G401.6 (cell line): Measurements from ENCODE around the gene MAP3K15.

ENCODE experiments used
- FAIRE-seq: peaks from 2 replicates; lab custom pipeline; 2012; peaks lifted over from hg19 to GRCh38; lab: Jason Lieb, UNC

MAP3K15 gene

DNA sequence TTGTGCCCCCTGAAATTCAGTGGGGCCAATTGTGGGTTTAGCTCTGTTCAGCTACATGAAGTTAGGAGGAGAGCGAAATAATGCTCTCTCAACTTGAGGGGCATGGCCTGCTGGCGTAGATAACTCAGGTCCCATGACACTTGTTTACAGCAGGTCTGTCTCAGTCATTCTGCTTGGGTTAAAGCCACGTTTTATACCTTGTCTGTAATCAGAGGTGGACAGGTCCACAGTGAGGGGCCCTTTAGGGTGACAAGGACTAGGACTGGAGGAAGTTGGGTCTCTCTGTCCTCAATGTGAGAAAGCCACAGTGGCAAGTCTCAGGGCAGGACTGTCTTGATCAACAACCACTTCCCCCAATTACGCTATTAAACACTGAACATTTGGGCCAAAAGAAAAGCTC, 122.6 kb downstream of the MAP3K15 start:
- no peak for FAIRE-seq

DNA sequence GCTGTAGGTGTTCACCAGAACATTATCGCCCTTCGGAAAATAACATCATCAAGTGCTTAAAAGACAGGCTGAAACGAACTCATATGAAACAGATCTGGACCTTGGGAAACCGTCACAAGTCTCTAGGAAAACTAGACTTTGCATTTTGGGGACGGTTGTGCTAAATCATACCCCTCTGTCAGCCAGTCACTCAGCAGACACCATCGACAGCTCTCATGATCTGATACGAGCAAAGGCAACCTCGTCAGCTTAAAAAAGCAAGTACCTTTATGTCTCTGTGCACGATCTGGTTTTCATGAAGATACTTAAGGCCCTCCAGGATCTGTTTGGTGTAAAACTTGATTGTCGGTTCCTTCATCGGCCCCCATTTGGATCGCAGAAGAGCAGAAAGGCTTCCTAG, 123.2 kb downstream of the MAP3K15 start:
- FAIRE-seq = no peak

DNA sequence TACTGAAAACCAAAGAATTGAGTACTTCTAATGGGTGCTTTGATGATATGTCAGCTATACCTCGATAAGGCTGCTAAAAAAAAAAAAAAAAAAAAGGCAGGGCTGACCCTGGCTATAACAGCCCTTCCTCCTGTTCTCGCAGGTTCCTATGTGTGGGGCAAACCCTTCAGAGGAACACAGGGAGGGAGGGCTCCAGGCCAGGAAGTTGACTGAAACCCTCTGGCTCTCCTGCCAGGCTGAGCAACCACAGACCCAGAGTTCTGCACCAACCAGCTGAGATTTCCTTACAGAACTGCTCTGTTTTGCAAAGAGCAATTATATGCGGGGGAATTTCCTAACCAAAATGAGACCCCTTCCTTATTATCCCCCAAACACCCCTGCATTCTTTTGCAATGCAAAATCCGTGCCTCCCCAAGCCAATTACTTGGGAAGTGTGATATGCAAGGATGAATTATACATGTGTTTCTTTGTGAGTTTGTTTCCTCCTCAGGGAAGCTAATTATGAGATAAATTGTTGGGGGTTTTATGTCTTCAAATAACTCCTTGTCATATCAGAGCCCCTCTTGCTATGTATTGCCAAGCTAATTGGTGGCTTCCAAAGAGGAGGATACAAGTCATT, 126.0 kb downstream of the MAP3K15 start:
- FAIRE-seq = no peak

DNA sequence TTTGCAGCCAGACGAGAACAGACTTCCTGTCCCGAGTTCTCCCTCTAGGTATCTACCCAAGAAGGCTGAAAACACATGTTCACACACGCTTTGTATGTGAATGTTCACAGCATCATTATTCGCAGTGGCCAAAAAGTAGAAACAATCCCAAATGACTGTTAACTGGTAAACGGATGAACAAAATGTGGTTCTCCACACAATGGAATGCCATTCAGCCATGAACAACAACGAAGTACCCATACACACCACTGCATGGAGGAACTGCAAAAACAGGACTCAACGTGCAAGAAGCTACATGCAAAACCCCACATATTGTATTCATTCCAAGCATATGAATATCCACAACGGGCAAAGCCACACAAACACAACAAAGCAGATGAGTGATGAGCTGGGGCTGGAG, 126.6 kb downstream of the MAP3K15 start:
- no peak for FAIRE-seq

- no peak for FAIRE-seq
Measured at GRCh38 chrX:19388064-19388679, 127.1 kb downstream of the MAP3K15 start.

- no peak for FAIRE-seq
Measured at GRCh38 chrX:19386679-19387078, 128.6 kb downstream of the MAP3K15 start.

DNA sequence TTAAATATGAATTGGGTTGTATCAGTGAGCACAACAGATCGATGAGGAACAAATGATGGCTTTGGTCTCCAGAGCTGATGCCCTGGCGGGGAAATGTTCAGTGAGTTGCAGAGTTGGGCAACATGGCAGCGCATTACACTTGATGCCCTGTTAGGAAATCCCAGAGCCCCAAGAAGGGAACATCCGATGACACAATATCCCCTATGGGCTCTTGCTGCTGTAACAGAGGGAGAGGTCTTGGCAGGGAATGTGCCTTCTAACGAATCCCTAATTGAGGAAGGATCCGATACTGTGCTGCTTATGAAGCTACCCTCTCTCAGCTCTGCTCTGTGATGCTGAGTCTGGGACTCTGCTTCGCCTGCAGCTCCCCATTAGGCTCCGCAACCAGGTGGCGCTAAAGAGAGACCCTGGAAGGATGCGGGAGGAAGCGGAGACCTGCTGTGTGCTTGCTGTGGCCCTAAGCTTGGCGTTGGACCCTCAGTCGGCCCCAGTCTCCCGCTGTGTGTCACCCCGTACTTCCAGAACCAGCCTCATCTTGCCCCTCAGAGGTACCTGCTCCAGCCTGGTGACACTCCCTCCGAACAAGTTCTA, 132.7 kb downstream of the MAP3K15 start:
- no peak for FAIRE-seq

DNA sequence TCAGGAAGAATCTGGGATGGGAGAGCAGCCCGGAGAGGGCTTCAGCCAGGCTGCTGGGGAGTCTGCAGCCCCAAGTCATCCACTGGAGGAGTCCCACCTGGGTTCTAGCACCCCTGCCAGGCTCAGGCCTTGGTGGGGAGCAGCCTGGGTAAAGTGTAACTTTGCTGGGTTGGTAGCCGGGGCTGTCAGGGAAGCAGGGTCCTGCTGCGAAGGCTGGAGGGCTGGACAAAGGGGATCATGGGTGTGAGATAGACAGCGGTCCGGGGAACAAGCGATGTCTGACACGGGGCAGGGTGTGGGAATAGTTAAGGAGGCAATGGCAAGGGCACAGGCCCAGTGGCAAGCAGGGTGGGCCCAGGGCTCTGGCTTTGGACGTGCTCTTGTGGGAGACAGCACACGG, 134.0 kb downstream of the MAP3K15 start:
- FAIRE-seq = no peak

DNA sequence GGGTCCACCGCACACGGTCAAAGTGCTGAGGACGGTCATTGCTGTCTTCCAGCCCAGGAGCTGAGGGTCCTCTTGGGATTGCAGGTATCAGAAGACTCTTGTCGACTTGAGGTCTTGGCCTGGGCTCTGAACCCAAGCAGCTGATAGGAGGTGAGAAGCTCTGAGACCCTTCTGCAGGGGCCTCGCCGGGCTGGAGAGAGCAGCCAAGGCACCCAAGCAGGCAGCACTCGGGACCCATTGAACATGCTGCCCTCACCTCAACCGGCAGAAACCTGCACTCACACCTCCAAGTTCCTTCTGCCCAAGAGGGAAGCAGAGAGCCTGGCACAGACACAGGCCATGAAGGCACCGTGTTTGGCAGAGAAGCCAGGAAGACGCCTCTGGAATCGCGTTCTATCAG, 137.5 kb downstream of the MAP3K15 start:
- no peak for FAIRE-seq

DNA sequence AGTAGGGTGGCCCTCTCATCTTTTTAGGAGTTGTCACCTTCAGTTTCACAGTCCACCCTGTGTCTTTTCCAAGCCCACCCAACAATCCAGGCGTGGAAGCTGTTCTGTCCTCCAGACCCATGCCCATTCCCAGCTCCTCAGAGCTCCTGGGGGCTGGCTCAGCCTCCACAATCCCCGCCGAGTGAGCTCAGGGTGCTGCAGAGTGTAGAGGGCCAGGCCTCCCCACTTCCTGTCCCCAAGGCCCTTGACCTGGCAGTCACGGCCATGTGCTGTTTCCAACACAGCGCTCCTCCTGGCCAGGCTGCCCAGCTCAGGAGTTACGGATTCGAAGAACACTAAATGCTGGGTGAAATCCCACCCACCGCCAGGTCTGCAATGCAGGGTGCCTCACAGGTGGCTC, 139.8 kb downstream of the MAP3K15 start:
- FAIRE-seq = no peak

- FAIRE-seq = no peak
Measured at GRCh38 chrX:19373351-19373891, 141.9 kb downstream of the MAP3K15 start.

DNA sequence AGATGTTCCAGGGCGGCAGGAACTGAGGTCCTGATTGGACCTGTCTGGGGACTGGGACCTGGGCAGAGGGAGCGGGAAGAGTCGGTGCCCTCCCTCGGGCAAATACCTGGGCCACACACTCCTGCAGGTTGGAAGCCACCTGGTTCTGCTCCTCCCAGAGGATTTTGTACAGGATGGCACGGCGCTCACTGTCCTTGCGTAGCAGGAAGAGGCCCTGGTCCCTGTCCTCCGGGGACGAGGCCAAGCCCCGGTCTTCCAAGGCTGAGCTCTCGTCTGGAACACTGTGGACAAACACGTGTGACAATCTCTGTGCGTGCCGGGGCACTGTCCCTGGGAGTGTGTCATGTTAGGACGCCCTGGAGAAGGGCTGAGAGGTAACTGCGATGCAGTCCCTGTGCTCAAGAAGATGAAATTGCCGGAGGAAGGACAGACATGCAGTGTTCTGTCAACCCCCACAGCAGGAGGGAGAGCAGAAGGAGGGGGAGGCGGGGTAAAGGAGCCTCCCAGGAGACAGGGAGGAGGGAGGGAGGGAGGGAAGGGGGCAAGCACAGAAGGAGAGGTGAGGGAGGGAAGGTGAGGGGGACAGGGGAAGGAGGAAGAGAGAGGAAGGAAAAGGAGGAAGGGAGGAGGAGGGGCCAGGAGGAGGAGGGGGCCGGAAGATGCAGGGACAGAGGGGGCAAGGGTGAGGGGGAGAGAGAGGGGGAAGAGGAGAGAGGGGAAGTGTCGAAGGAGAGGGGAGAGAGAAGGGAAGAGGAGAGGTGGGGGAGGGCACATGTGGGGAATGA, 142.6 kb downstream of the MAP3K15 start:
- FAIRE-seq = no peak

GRCh38 chrX:19372170-19372546, 143.2 kb downstream of the MAP3K15 start:
- peak; percentile 76 for FAIRE-seq

- no peak for FAIRE-seq
Measured at GRCh38 chrX:19370061-19370460, 145.2 kb downstream of the MAP3K15 start.

- no peak for FAIRE-seq
Measured at GRCh38 chrX:19368576-19368975, 146.7 kb downstream of the MAP3K15 start.

DNA sequence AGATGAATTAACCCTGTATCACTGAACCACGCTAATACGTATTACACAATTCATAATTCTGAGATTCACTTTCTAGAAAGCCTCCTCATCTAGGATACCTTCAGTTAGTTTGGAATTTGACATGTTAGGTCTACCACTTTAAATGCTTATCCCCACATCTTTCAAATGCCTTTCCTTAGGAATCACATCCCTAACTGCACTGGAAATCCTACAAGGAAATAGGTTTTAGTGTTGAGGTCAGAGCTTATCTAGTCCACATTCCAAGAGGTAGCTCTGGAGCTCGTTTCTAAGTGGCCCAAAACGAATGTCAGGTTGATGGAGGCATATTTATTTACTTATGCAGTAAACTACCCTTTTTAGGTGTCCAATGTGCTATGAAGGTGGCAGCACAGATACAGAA, 153.6 kb downstream of the MAP3K15 start:
- FAIRE-seq = no peak

GRCh38 chrX:19360903-19361302, 154.4 kb downstream of the MAP3K15 start:
- FAIRE-seq = no peak

DNA sequence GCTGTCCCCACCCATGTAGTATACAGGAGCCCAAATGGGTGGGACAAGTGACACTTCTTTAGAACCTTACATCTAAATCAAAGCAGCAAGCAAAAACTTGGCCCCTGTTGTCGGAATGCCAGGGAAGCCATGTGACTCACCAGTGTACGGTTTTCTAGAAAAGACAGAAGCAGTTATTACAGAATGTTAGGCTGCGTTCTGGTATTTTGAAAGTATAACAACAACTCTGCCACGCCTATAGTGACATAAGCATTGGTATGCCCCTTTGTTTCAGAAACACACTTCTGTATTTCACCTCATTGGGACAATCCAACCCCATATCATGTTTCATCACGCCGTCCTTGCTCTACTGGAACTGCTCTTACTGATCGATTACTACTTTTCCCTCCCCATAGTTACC, 156.8 kb downstream of the MAP3K15 start:
- no peak for FAIRE-seq

GRCh38 chrX:19354625-19355024, 160.7 kb downstream of the MAP3K15 start:
- FAIRE-seq = no peak

GRCh38 chrX:19350941-19351384, 164.3 kb downstream of the MAP3K15 start:
- FAIRE-seq = no peak

- FAIRE-seq = no peak
Measured at GRCh38 chrX:19349264-19349663, 166.0 kb downstream of the MAP3K15 start.

DNA sequence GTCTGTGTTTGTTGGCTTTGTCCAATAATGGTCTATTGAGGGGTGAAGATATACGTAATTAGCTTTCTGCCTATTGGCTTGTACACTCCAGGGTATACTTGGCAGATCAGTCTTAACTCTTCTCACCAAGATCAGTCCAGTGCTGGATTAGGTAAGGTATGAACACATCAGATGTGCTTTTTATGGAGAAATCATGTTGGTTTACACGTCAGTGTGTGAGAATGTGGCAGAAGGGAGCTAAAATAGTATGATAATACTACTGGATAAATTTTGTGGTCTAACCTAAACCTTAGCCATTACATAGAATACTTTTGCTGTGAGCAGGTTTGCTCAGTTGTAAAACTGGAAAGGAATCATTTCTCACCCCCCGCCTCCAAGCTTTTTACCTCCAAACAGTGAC, 167.4 kb downstream of the MAP3K15 start:
- no peak for FAIRE-seq

DNA sequence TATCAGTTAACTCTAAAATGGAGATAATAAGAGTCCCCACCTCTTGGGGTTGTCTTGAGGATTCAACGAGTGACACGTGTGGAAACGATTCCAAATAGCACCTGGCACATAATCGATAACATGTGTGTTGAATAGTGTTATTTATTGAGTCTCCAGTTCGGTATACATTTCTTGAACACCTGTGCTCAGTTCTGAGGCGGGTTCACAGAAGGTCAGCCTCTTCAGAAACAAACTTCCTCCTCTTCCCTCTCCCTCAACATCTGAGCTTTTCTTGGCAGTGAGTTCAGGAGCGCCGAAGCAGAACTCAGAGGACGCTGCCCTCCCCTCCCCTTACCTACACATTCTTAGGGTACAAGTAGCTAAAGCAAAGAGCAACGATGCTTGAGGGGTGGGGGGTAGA, 170.6 kb downstream of the MAP3K15 start:
- no peak for FAIRE-seq
